GM19463 (cell line): Measurements from ENCODE around the gene SUN2.

Experiments
- ATAC-seq: cut with Tn5 transposase; IDR thresholded peaks from one replicate; pipeline ENCODE4 v1.9.1; 2021; ENCODE audit warnings: mild to moderate bottlenecking, moderate library complexity; ENCODE audit not compliant: unreplicated experiment

The SUN2 gene

GRCh38 chr22:38699784-38700183, 56.0 kb downstream of the SUN2 start:
- no peak for ATAC-seq

GRCh38 chr22:38699143-38699542, 56.7 kb downstream of the SUN2 start:
- no peak for ATAC-seq

- no peak for ATAC-seq
Measured at GRCh38 chr22:38698407-38699094, 57.2 kb downstream of the SUN2 start.

- no peak for ATAC-seq
Measured at GRCh38 chr22:38697425-38698089, 58.2 kb downstream of the SUN2 start.

- ATAC-seq: no peak
Measured at GRCh38 chr22:38696606-38697424, 59.0 kb downstream of the SUN2 start.

GRCh38 chr22:38694940-38695339, 60.9 kb downstream of the SUN2 start:
- no peak for ATAC-seq

GRCh38 chr22:38694049-38694448, 61.7 kb downstream of the SUN2 start:
- ATAC-seq: no peak

- ATAC-seq: no peak
Measured at GRCh38 chr22:38689651-38690050, 66.1 kb downstream of the SUN2 start.

- no peak for ATAC-seq
Measured at GRCh38 chr22:38685761-38686160, 70.0 kb downstream of the SUN2 start.

- ATAC-seq: no peak
Measured at GRCh38 chr22:38684895-38685294, 70.9 kb downstream of the SUN2 start.
